ENCODE measurements around the gene PAK5.

PAK5 gene

GRCh38 chr20:9838378-9839295, at the start of gene PAK5:
Gene PAK5, minus strand, starts transcription at chr20:9839076. Its CDS starts 194,748 bp downstream, at chr20:9644328.
- peak; percentile 94 for DNase-seq (ENCODE audit: low spot score)

GRCh38 chr20:9887706-9888105, 48.8 kb upstream of the PAK5 start:
- no peak for DNase-seq (ENCODE audit: low spot score)

GRCh38 chr20:9886227-9886626, 47.4 kb upstream of the PAK5 start:
- no peak for DNase-seq (ENCODE audit: low spot score)

- DNase-seq (ENCODE audit: low spot score), result no peak
These were observed 45.8 kb upstream of the PAK5 start for GRCh38 chr20:9884666-9885065.

GRCh38 chr20:9884061-9884460, 45.2 kb upstream of the PAK5 start:
- peak; percentile 16 for DNase-seq (ENCODE audit: low spot score)

- no peak for DNase-seq (ENCODE audit: low spot score)
These were observed 39.1 kb upstream of the PAK5 start for GRCh38 chr20:9877932-9878495.

GRCh38 chr20:9867196-9867980, 28.5 kb upstream of the PAK5 start:
- DNase-seq (ENCODE audit: low spot score), result no peak

GRCh38 chr20:9852566-9852965, 13.7 kb upstream of the PAK5 start:
- DNase-seq (ENCODE audit: low spot score), result no peak

GRCh38 chr20:9839626-9840025, 750 bp upstream of the PAK5 start:
- no peak for DNase-seq (ENCODE audit: low spot score)

GRCh38 chr20:9838035-9838377, 870 bp downstream of the PAK5 start:
- no peak for DNase-seq (ENCODE audit: low spot score)

GRCh38 chr20:9837634-9838033, 1.2 kb downstream of the PAK5 start:
- DNase-seq (ENCODE audit: low spot score), result no peak

GRCh38 chr20:9835302-9835701, 3.6 kb downstream of the PAK5 start:
- no peak for DNase-seq (ENCODE audit: low spot score)

GRCh38 chr20:9831032-9831431, 7.8 kb downstream of the PAK5 start:
- no peak for DNase-seq (ENCODE audit: low spot score)

GRCh38 chr20:9829835-9830234, 9.0 kb downstream of the PAK5 start:
- DNase-seq (ENCODE audit: low spot score), result no peak

- DNase-seq (ENCODE audit: low spot score), result no peak
These were observed 21.2 kb downstream of the PAK5 start for GRCh38 chr20:9817654-9818053.

GRCh38 chr20:9815632-9816031, 23.2 kb downstream of the PAK5 start:
- no peak for DNase-seq (ENCODE audit: low spot score)

- DNase-seq (ENCODE audit: low spot score), result no peak
These were observed 28.1 kb downstream of the PAK5 start for GRCh38 chr20:9810738-9811137.

GRCh38 chr20:9809271-9809670, 29.6 kb downstream of the PAK5 start:
- no peak for DNase-seq (ENCODE audit: low spot score)

GRCh38 chr20:9808166-9808565, 30.7 kb downstream of the PAK5 start:
- DNase-seq (ENCODE audit: low spot score), result no peak

- DNase-seq (ENCODE audit: low spot score), result no peak
These were observed 31.7 kb downstream of the PAK5 start for GRCh38 chr20:9807136-9807535.

GRCh38 chr20:9800421-9800820, 38.5 kb downstream of the PAK5 start:
- DNase-seq (ENCODE audit: low spot score), result no peak

- no peak for DNase-seq (ENCODE audit: low spot score)
These were observed 44.0 kb downstream of the PAK5 start for GRCh38 chr20:9794831-9795230.

GRCh38 chr20:9792674-9793073, 46.2 kb downstream of the PAK5 start:
- DNase-seq (ENCODE audit: low spot score), result no peak
